SK-N-SH (cell line): ENCODE measurements around the gene KIF21B.

Experiments used
- EZH2phosphoT487 ChIP-seq: fragments of 200-600 bp; sonication (generic); IDR thresholded peaks from 2 replicates; pipeline ENCODE4 v1.6.1; 2017; ENCODE audit warnings: low read depth, mixed run types, mild to moderate bottlenecking, antibody characterized with exemption, moderate library complexity, borderline replicate concordance
- GABPA ChIP-seq: IDR thresholded peaks from 2 replicates; pipeline ENCODE4 v1.4.0; 2012; ENCODE audit warnings: low read depth, mild to moderate bottlenecking
- JUND ChIP-seq: IDR thresholded peaks from 2 replicates; pipeline ENCODE4 v1.4.0; 2012
- NRF1 ChIP-seq: IDR thresholded peaks from 2 replicates; pipeline ENCODE4 v1.6.1; 2012; ENCODE audit warnings: low read depth, mild to moderate bottlenecking, low read length
- POLR2AphosphoS5 ChIP-seq: IDR thresholded peaks from 2 replicates; pipeline ENCODE4 v1.6.1; 2012; ENCODE audit warnings: low read depth, low read length
- RAD21 ChIP-seq: IDR thresholded peaks from 2 replicates; pipeline ENCODE4 v1.6.1; 2012; ENCODE audit warnings: mild to moderate bottlenecking, low read length
- RCOR1 ChIP-seq: fragments of 150-350 bp; IDR thresholded peaks from 2 replicates; pipeline ENCODE4 v1.6.1; 2017; ENCODE audit warnings: antibody characterized with exemption, low read length
- TF ChIP-seq, protein P1 (sequence below): fragments of 200-600 bp; sonication (generic); IDR thresholded peaks from 2 replicates; pipeline ENCODE4 v1.6.1; 2017; ENCODE audit warnings: antibody characterized with exemption, mild to moderate bottlenecking, moderate library complexity
- TF ChIP-seq, protein P2 (sequence below): IDR thresholded peaks from 2 replicates; pipeline ENCODE4 v1.4.0; 2012; ENCODE audit warnings: low read depth
- TF ChIP-seq, protein P3 (sequence below): fragments of 150-350 bp; IDR thresholded peaks from 2 replicates; pipeline ENCODE4 v1.6.1; 2016; ENCODE audit warnings: mild to moderate bottlenecking, low read depth, low read length
- TF ChIP-seq, protein P4 (sequence below): IDR thresholded peaks from 2 replicates; pipeline ENCODE4 v1.4.0; 2012; ENCODE audit warnings: low read depth, borderline replicate concordance

DNA sequence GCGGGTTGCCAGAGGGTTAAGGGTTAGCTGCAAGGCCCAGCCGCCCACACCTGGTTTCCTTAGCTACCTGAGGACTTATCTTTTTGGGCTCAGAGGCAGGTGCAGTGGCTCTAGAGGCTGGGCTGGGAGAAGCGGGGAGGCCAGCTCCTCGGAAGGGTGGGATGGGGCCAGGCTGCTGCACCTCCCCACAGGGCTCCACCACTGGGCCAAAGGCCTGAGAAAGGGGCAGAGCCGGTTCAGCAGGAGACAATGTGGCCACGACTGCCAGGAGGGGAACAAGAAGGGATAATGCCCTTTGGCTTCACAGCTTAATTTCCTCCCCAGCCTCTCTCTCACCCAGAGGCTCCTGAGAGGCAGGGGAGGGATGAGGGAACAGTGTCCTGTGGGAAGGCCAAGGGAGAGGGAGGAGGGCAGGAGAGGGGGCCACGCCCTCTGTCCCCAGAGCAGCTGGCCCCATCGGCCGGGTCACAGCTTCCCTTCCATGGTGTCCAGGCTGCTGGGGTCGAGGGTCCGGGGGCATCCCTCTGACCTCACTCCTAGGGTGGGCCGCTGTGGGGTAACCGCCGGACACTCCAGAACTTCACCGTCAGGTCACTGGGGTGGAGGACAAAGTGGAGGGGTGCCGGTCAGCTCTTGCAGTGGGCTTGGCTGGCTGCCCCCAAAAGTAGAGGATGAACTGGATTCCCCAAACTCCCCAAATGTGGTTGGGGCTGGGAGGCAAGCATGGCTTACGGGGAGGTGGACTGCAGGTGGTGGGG lies 50.4 kb downstream of the KIF21B start:
- TF ChIP-seq, protein P1, sequence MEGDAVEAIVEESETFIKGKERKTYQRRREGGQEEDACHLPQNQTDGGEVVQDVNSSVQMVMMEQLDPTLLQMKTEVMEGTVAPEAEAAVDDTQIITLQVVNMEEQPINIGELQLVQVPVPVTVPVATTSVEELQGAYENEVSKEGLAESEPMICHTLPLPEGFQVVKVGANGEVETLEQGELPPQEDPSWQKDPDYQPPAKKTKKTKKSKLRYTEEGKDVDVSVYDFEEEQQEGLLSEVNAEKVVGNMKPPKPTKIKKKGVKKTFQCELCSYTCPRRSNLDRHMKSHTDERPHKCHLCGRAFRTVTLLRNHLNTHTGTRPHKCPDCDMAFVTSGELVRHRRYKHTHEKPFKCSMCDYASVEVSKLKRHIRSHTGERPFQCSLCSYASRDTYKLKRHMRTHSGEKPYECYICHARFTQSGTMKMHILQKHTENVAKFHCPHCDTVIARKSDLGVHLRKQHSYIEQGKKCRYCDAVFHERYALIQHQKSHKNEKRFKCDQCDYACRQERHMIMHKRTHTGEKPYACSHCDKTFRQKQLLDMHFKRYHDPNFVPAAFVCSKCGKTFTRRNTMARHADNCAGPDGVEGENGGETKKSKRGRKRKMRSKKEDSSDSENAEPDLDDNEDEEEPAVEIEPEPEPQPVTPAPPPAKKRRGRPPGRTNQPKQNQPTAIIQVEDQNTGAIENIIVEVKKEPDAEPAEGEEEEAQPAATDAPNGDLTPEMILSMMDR: no peak
- TF ChIP-seq GABPA (no peak), EZH2phosphoT487 (no peak), NRF1 (no peak), RAD21 (no peak), JUND (no peak), RCOR1 (no peak), POLR2AphosphoS5 (no peak)
- TF ChIP-seq, protein P2, sequence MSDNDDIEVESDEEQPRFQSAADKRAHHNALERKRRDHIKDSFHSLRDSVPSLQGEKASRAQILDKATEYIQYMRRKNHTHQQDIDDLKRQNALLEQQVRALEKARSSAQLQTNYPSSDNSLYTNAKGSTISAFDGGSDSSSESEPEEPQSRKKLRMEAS: no peak
- TF ChIP-seq, protein P3, sequence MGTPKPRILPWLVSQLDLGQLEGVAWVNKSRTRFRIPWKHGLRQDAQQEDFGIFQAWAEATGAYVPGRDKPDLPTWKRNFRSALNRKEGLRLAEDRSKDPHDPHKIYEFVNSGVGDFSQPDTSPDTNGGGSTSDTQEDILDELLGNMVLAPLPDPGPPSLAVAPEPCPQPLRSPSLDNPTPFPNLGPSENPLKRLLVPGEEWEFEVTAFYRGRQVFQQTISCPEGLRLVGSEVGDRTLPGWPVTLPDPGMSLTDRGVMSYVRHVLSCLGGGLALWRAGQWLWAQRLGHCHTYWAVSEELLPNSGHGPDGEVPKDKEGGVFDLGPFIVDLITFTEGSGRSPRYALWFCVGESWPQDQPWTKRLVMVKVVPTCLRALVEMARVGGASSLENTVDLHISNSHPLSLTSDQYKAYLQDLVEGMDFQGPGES: no peak
- TF ChIP-seq, protein P4, sequence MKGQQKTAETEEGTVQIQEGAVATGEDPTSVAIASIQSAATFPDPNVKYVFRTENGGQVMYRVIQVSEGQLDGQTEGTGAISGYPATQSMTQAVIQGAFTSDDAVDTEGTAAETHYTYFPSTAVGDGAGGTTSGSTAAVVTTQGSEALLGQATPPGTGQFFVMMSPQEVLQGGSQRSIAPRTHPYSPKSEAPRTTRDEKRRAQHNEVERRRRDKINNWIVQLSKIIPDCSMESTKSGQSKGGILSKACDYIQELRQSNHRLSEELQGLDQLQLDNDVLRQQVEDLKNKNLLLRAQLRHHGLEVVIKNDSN: no peak
